Fibroblast of upper back skin (primary cell): ENCODE data around the gene TRPM8.

Source experiments
- DNase-seq: peaks from one replicate; pipeline ENCODE4 v3.0.0-alpha.2; 2013

The TRPM8 gene

GRCh38 chr2:233976690-233977294 is 59.6 kb downstream of the TRPM8 start:
- peak; percentile 80 for DNase-seq

- no peak for DNase-seq
Measured at GRCh38 chr2:233977296-233977837, 60.2 kb downstream of the TRPM8 start.

GRCh38 chr2:233979748-233980147 is 62.6 kb downstream of the TRPM8 start:
- DNase-seq, result no peak

GRCh38 chr2:233980955-233981561 is 63.9 kb downstream of the TRPM8 start:
- no peak for DNase-seq

GRCh38 chr2:233981574-233982420 is 64.6 kb downstream of the TRPM8 start:
- DNase-seq, result no peak

- DNase-seq, result peak; percentile 96
Measured at GRCh38 chr2:233982421-233983121, 65.4 kb downstream of the TRPM8 start.

- DNase-seq, result no peak
Measured at GRCh38 chr2:233983445-233983844, 66.3 kb downstream of the TRPM8 start.

- no peak for DNase-seq
Measured at GRCh38 chr2:233988581-233988980, 71.4 kb downstream of the TRPM8 start.

- no peak for DNase-seq
Measured at GRCh38 chr2:233989221-233989858, 72.2 kb downstream of the TRPM8 start.

- DNase-seq, result no peak
Measured at GRCh38 chr2:233990261-233990798, 73.2 kb downstream of the TRPM8 start.

- DNase-seq, result no peak
Measured at GRCh38 chr2:233991196-233991595, 74.0 kb downstream of the TRPM8 start.

GRCh38 chr2:233992513-233993217 is 75.5 kb downstream of the TRPM8 start:
- DNase-seq, result no peak

- DNase-seq, result no peak
Measured at GRCh38 chr2:233993461-233993860, 76.3 kb downstream of the TRPM8 start.

- no peak for DNase-seq
Measured at GRCh38 chr2:233994151-233994550, 77.0 kb downstream of the TRPM8 start.

- DNase-seq, result peak; percentile 43
Measured at GRCh38 chr2:233996000-233996399, 78.8 kb downstream of the TRPM8 start.

GRCh38 chr2:233996461-233996860 is 79.3 kb downstream of the TRPM8 start:
- DNase-seq, result peak; percentile 87

GRCh38 chr2:233997707-233998106 is 80.5 kb downstream of the TRPM8 start:
- peak; percentile 24 for DNase-seq

- no peak for DNase-seq
Measured at GRCh38 chr2:233999182-233999581, 82.0 kb downstream of the TRPM8 start.

GRCh38 chr2:234001380-234002160 is 84.4 kb downstream of the TRPM8 start:
- DNase-seq, result no peak

GRCh38 chr2:234002281-234002680 is 85.1 kb downstream of the TRPM8 start:
- DNase-seq, result no peak
